SU-DHL-6 (cell line): ENCODE results near the gene EFCAB6.

ENCODE experiments used
- H2AFZ ChIP-seq: fragments of 200-600 bp; sonication (generic); 2 replicates; pipeline ENCODE4 v1.6.1; 2014; ENCODE audit warnings: low read depth, mild to moderate bottlenecking, moderate library complexity, mixed read lengths, antibody characterized with exemption, low read length; ENCODE audit not compliant: severe bottlenecking
- H3F3A ChIP-seq: fragments of 200-600 bp; shearing (Covaris generic); 2 replicates; pipeline ENCODE4 v1.6.0; 2016; ENCODE audit warnings: antibody characterized with exemption, mild to moderate bottlenecking; ENCODE audit not compliant: insufficient read depth
- H3K27ac ChIP-seq: fragments of 200-600 bp; sonication (generic); 2 replicates; pipeline ENCODE4 v1.5.1; 2016; ENCODE audit warnings: low read depth, mild to moderate bottlenecking, low read length, moderate library complexity, mixed read lengths
- H3K27me3 ChIP-seq: fragments of 200-600 bp; sonication (generic), shearing (Covaris generic); 2 replicates; pipeline ENCODE4 v1.6.0; 2014; ENCODE audit warnings: mild to moderate bottlenecking, low read length
- H3K36me3 ChIP-seq: fragments of 200-600 bp; sonication (generic); 2 replicates; pipeline ENCODE4 v1.6.1; 2014; ENCODE audit warnings: mild to moderate bottlenecking, low read length, mixed read lengths
- H3K4me2 ChIP-seq: fragments of 300-600, 200-600 bp; shearing (Covaris generic), sonication (generic); 2 replicates; pipeline ENCODE4 v1.6.0; 2014; ENCODE audit warnings: low read length, low read depth, mild to moderate bottlenecking; ENCODE audit not compliant: poor library complexity, severe bottlenecking
- H3K4me3 ChIP-seq: fragments of 200-600 bp; sonication (generic); 2 replicates; pipeline ENCODE4 v1.5.1; 2014; ENCODE audit warnings: antibody characterized with exemption, low read length, mild to moderate bottlenecking, mixed read lengths; ENCODE audit not compliant: insufficient read depth, poor library complexity, severe bottlenecking
- H3K79me2 ChIP-seq: fragments of 200-600 bp; sonication (generic); 2 replicates; pipeline ENCODE4 v1.6.1; 2014; ENCODE audit warnings: mild to moderate bottlenecking, low read length, moderate library complexity; ENCODE audit not compliant: insufficient read depth
- H3K9ac ChIP-seq: fragments of 200-600 bp; sonication (generic); 2 replicates; pipeline ENCODE4 v1.7.0; 2014; ENCODE audit warnings: mild to moderate bottlenecking, low read length
- H3K9me2 ChIP-seq: fragments of 200-600 bp; sonication (generic); replicated peaks from 2 replicates; pipeline ENCODE4 v1.6.1; 2014; ENCODE audit warnings: low read length; ENCODE audit not compliant: insufficient read depth
- H3K9me3 ChIP-seq: fragments of 200-600 bp; sonication (generic); 2 replicates; pipeline ENCODE4 v1.6.1; 2014; ENCODE audit warnings: low read length, mixed read lengths; ENCODE audit not compliant: insufficient read depth
- H4K20me1 ChIP-seq: fragments of 200-600 bp; sonication (generic); 2 replicates; pipeline ENCODE4 v1.6.1; 2014; ENCODE audit warnings: low read depth, mild to moderate bottlenecking, antibody characterized with exemption, low read length, moderate library complexity, mixed read lengths
- CTCF ChIP-seq: fragments of 200-600 bp; sonication (generic); IDR thresholded peaks from one replicate; pipeline ENCODE4 v1.5.1; 2017; ENCODE audit warnings: antibody characterized with exemption, mild to moderate bottlenecking, low read length, moderate library complexity; ENCODE audit not compliant: insufficient read depth, poor library complexity, severe bottlenecking
- EZH2phosphoT487 ChIP-seq: fragments of 200-600 bp; sonication (generic), shearing (Covaris generic); conservative IDR thresholded peaks from 2 replicates; pipeline ENCODE4 v1.6.1; 2018; ENCODE audit warnings: mild to moderate bottlenecking, antibody characterized with exemption, low read length, moderate library complexity, mixed read lengths

EFCAB6 gene

DNA sequence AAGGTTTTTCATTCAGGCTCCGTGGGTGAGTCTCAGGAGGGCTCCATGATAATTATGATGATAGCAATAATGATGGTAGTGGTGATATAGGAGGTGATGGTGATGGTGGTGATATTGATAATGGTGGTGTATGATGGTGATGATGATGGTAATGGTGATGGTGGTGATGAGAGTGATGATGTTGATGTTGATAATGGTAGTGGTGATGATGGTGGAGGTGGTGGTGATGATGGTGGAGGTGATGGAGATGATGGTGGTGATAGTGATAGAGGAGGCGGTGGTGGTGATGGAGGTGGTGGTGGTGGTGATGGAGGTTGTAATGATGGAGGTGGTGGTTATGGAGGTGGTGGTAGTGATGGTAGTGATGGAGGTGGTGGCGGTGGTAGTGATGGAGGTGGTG is 320.9 kb downstream of the EFCAB6 start:
- Histone ChIP-seq H3K36me3 (no peaks in the 10 kb centered on the region), H3F3A (no peaks in the 10 kb centered on the region), H3K9me2 (no peaks in the 10 kb centered on the region), H3K9me3 (no peaks in the 10 kb centered on the region), H3K27me3 (no peaks in the 10 kb centered on the region), H3K9ac (no peak overlapping the region), H3K4me2 (no peak overlapping the region), H3K27ac (no peak overlapping the region), H2AFZ (no peak overlapping the region), H4K20me1 (no peaks in the 10 kb centered on the region), H3K79me2 (no peaks in the 10 kb centered on the region), H3K4me3 (no peak overlapping the region)
- no peak for TF ChIP-seq EZH2phosphoT487
- TF ChIP-seq CTCF, result no peak

DNA sequence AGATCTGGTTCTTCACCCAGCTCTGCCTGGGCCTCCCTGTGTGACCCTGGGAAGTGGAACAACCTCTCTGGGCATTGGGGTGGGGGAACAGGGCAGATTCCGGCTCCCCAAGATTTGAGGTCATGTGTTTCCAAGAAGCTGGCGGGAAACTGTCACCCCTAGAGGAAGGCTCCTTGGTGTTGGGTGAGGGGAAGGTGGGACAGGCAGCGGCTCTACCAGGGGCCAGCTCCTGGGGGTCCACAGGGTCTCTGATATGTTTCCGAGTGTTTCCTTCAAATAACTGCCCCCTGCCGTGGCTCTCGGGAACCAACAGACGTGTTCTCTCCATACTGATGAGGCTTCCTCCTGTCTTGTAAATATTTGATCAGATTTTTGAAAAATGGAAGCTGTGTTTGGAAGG is 321.8 kb downstream of the EFCAB6 start:
- H3K9ac ChIP-seq, result no peak overlapping the region
- H3K27me3 ChIP-seq, result no peaks in the 10 kb centered on the region
- H3K9me3 ChIP-seq, result no peaks in the 10 kb centered on the region
- no peaks in the 10 kb centered on the region for H3K9me2 ChIP-seq
- no peak overlapping the region for H3K27ac ChIP-seq
- H3K79me2 ChIP-seq, result no peaks in the 10 kb centered on the region
- no peaks in the 10 kb centered on the region for H4K20me1 ChIP-seq
- TF ChIP-seq CTCF (no peak), EZH2phosphoT487 (no peak)
- no peaks in the 10 kb centered on the region for H3K36me3 ChIP-seq
- H3F3A ChIP-seq, result no peaks in the 10 kb centered on the region
- H3K4me3 ChIP-seq, result no peak overlapping the region
- H3K4me2 ChIP-seq, result no peak overlapping the region
- H2AFZ ChIP-seq, result no peak overlapping the region

DNA sequence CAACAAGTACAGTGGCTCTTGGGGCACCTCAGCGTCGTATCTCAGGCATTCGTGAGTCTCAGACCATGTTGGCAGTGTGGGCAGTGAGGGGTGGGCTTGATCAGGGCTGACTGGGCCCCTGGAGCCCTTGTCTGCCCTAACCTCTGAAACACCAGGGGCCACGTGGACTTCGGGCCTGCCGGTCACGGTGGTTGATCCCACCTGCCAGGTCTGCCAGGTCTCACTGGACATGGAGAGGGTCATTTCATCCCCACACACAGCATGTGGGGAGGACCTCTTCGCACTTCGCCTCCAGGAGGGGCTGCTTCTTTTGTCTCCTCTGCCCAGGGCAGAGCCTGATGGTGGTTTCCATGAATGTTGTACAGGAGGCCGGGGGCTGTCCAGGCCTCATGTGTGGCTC is 323.2 kb downstream of the EFCAB6 start:
- Histone ChIP-seq H3K9me2 (no peaks in the 10 kb centered on the region), H3K9ac (no peak overlapping the region), H3K4me2 (no peak overlapping the region), H3K27me3 (no peaks in the 10 kb centered on the region), H3F3A (no peaks in the 10 kb centered on the region), H3K27ac (no peak overlapping the region), H3K36me3 (no peaks in the 10 kb centered on the region), H3K4me3 (no peak overlapping the region), H4K20me1 (no peaks in the 10 kb centered on the region), H2AFZ (no peak overlapping the region), H3K79me2 (no peaks in the 10 kb centered on the region), H3K9me3 (no peaks in the 10 kb centered on the region)
- TF ChIP-seq CTCF (no peak), EZH2phosphoT487 (no peak)
